ENCODE results near the gene TBX3.
A peak's percentile ranks its signal among the peaks of the same experiment; 100 is the strongest.

The TBX3 gene

DNA sequence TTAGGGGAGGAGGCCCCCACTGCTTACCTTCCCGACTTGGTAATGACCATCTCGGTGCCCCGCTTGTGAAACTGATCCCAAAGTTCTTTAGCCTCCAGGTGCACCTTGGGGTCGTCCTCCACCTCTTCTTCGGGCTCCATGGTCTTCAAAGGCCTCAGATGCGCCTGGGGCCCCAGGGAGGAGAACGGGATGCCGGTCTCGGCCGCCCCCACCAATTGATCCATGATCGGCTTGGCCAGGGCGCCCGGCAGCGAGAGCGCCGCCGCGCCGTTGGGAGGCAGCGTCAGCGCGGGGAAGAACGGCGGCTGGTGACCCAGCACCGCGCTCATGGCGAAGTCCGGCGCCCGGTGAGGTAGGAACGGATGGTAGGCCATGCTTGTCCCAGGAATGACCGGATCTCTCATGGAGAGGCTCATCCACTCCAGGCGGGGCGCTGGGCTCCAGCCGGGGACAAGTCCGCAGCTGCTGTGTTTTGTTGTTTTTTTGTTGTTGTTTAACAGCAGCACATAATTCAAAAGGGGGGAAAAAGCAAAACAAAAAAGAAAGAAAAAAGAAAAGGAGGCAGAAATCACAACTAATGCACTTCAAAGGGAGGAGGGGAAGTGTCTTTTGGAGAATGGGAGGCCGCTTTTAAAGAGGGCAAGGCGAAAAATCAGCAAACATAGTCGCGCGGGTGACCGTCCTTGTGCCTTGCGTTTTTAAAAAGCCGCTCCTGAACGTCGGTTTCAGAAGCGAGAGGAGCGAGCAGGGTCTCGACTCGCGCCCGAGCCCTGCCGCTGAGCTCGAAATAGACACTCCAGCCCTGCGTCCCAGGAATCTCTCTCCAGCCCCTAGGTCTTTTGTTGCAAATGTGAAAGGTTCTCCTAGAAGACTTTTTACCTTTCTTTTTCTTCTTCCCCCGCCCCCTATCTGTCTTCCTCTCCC, 928 bp downstream of the TBX3 start:
- Histone ChIP-seq H2AFZ (ENCODE audit: low read length) (peak overlapping the region; percentile 91), H3K9ac (ENCODE audit: low read depth, low read length, poor library complexity) (no peak overlapping the region), H2BK5ac (ENCODE audit: low read length) (no peak overlapping the region), H3K79me1 (ENCODE audit: low read depth, low read length) (no peaks in the 10 kb centered on the region), H3K4me1 (ENCODE audit: control insufficient read depth in 2 of 2, insufficient read depth in 1 of 2, low read depth in 1 of 2, low read length in 2 of 2) (peaks cover 0 to 14% of the 10 kb centered on the region in 2 donors), H2AK5ac (ENCODE audit: low read depth, low read length) (peak overlapping the region; percentile 37), H3K27ac (replicated peaks; ENCODE audit: low read length) (no peak overlapping the region), H3K9me3 (replicated peaks in 1 of 2; ENCODE audit: control insufficient read depth in 2 of 2, insufficient read depth in 1 of 2, low read depth in 1 of 2, low read length in 2 of 2) (no peaks in the 10 kb centered on the region), H2BK120ac (ENCODE audit: low read depth, low read length) (no peak overlapping the region), H3K36me3 (replicated peaks in 1 of 2; ENCODE audit: control insufficient read depth in 2 of 2, insufficient read depth in 2 of 2, low read length in 2 of 2) (no peaks in the 10 kb centered on the region), H4K8ac (ENCODE audit: low read depth, low read length) (no peak overlapping the region), H3K4ac (ENCODE audit: low read length) (no peak overlapping the region), H4K91ac (ENCODE audit: low read depth, low read length, poor library complexity) (no peak overlapping the region), H3K4me3 (ENCODE audit: low read length in 2 of 2) (no peak overlapping the region), H2BK15ac (ENCODE audit: low read length) (no peak overlapping the region), H3K23ac (ENCODE audit: low read depth, low read length, poor library complexity) (peak overlapping the region; percentile 56), H3K14ac (ENCODE audit: low read length) (no peak overlapping the region), H2BK12ac (ENCODE audit: low read length) (no peak overlapping the region), H3K27me3 (ENCODE audit: control insufficient read depth in 3 of 3, insufficient read depth in 3 of 3, low read depth in 1 of 3, low read length in 3 of 3) (peaks cover 53 to 100% (median 93%) of the 10 kb centered on the region in 3 experiments), H3K4me2 (ENCODE audit: insufficient read depth, low read length, poor library complexity, severe bottlenecking) (no peak overlapping the region), H3K18ac (ENCODE audit: low read length) (peak overlapping the region; percentile 73)
- no peak for DNase-seq (ENCODE audit: low spot score)
- no CpG with 5 or more reads among the region's 56 CpGs for WGBS, 2 donors (ENCODE audit: extremely low coverage in 2 of 2, insufficient read length in 2 of 2, insufficient replicate concordance in 1 of 2)

DNA sequence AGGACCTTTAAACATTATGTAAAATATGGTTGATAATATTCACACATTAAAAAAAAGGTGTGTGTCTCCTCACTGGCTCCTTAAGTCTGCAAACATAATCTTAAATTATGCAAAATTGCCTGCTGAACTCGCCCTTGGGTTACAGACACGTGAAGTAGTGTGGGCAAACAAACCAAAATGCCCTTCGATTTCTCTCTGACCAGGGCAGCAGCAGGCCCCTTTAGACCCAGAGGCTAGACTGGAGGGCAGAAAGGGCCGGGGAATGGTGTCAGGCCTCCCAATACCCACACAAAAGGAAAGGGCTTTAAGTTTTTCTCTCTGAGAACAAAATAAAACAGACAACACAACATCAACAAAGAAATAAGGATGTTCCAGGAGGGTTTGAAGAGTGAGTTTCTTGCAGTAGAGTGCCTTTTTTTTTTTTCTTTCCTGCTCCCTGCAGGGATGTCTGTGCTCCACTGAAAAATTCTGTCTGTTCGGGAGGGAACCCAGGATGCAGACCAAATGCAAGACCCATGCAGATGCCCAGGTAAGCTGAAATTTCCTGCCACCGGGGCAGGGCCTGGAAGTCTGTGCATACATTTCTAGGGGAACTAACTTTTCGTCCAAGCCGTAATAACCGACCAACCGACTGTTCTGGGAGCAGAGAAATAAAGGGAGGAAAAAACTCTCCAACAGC, 1.7 kb downstream of the TBX3 start:
- H3K4me1 ChIP-seq (ENCODE audit: control insufficient read depth in 2 of 2, insufficient read depth in 1 of 2, low read depth in 1 of 2, low read length in 2 of 2): peaks cover 0 to 14% of the 10 kb centered on the region in 2 donors
- H3K79me1 ChIP-seq (ENCODE audit: low read depth, low read length): no peaks in the 10 kb centered on the region
- H3K4me3 ChIP-seq (ENCODE audit: low read length in 2 of 2): no peak overlapping the region
- no peak overlapping the region for H3K18ac ChIP-seq (ENCODE audit: low read length)
- no peak overlapping the region for H3K14ac ChIP-seq (ENCODE audit: low read length)
- H2BK120ac ChIP-seq (ENCODE audit: low read depth, low read length): no peak overlapping the region
- H4K91ac ChIP-seq (ENCODE audit: low read depth, low read length, poor library complexity): no peak overlapping the region
- WGBS, 2 donors (ENCODE audit: extremely low coverage in 2 of 2, insufficient read length in 2 of 2, insufficient replicate concordance in 1 of 2): no CpG with 5 or more reads among the region's 10 CpGs
- no peak overlapping the region for H3K9ac ChIP-seq (ENCODE audit: low read depth, low read length, poor library complexity)
- H3K4me2 ChIP-seq (ENCODE audit: insufficient read depth, low read length, poor library complexity, severe bottlenecking): no peak overlapping the region
- H3K27me3 ChIP-seq (ENCODE audit: control insufficient read depth in 3 of 3, insufficient read depth in 3 of 3, low read depth in 1 of 3, low read length in 3 of 3): peaks cover 48 to 100% (median 93%) of the 10 kb centered on the region in 3 experiments
- no peak for DNase-seq (ENCODE audit: low spot score)
- no peaks in the 10 kb centered on the region for H3K9me3 ChIP-seq (replicated peaks in 1 of 2; ENCODE audit: control insufficient read depth in 2 of 2, insufficient read depth in 1 of 2, low read depth in 1 of 2, low read length in 2 of 2)
- H2BK15ac ChIP-seq (ENCODE audit: low read length): no peak overlapping the region
- no peak overlapping the region for H4K8ac ChIP-seq (ENCODE audit: low read depth, low read length)
- no peak overlapping the region for H2AFZ ChIP-seq (ENCODE audit: low read length)
- H3K27ac ChIP-seq (replicated peaks; ENCODE audit: low read length): no peak overlapping the region
- no peak overlapping the region for H2BK5ac ChIP-seq (ENCODE audit: low read length)
- H2AK5ac ChIP-seq (ENCODE audit: low read depth, low read length): no peak overlapping the region
- peak overlapping the region; percentile 56 for H3K23ac ChIP-seq (ENCODE audit: low read depth, low read length, poor library complexity)
- no peak overlapping the region for H3K4ac ChIP-seq (ENCODE audit: low read length)
- no peaks in the 10 kb centered on the region for H3K36me3 ChIP-seq (replicated peaks in 1 of 2; ENCODE audit: control insufficient read depth in 2 of 2, insufficient read depth in 2 of 2, low read length in 2 of 2)
- H2BK12ac ChIP-seq (ENCODE audit: low read length): no peak overlapping the region

DNA sequence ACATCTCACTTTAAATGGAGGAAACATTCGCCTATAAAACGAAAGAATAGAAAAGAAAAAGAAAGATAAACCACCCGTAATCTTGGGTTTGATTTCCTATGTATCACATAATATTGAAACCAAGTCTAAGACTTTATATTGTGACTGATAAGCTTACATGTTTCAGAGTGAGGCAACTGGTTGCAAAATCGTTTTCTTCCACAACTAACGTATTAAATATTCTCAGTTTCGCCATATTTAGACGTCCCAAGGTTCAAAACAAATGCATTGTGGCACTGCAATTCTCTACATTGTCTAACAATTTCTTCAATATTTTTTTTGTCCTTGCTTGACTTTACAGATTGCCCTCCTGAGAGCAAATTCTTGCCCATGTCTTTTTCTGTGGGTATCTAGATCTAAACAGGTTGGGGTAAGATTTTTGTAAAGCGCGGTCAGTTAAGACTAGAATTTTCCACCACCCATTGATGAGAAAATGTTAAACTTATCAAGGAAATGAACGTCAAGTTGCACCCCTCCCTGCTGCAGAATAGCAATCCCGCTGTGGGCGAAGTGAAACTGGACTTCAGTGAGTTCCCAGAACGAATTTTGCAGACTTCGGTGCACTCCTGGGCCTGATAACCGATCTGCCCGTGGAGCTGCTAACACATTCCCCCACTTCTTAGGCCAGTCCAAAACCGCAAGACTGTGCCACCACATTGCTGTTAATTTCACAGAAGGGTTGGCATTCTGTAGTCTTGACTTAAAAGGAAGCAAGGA, 2.7 kb downstream of the TBX3 start:
- no peak for DNase-seq (ENCODE audit: low spot score)
- no CpG with 5 or more reads among the region's 17 CpGs for WGBS, 2 donors (ENCODE audit: extremely low coverage in 2 of 2, insufficient read length in 2 of 2, insufficient replicate concordance in 1 of 2)
- Histone ChIP-seq H2AFZ (ENCODE audit: low read length) (no peak overlapping the region), H3K79me1 (ENCODE audit: low read depth, low read length) (no peaks in the 10 kb centered on the region), H4K8ac (ENCODE audit: low read depth, low read length) (no peak overlapping the region), H3K14ac (ENCODE audit: low read length) (no peak overlapping the region), H3K23ac (ENCODE audit: low read depth, low read length, poor library complexity) (no peak overlapping the region), H3K27ac (replicated peaks; ENCODE audit: low read length) (no peak overlapping the region), H3K4ac (ENCODE audit: low read length) (no peak overlapping the region), H3K36me3 (replicated peaks in 1 of 2; ENCODE audit: control insufficient read depth in 2 of 2, insufficient read depth in 2 of 2, low read length in 2 of 2) (no peaks in the 10 kb centered on the region), H3K4me3 (ENCODE audit: low read length in 2 of 2) (no peak overlapping the region), H2BK5ac (ENCODE audit: low read length) (no peak overlapping the region), H2AK5ac (ENCODE audit: low read depth, low read length) (no peak overlapping the region), H2BK15ac (ENCODE audit: low read length) (no peak overlapping the region), H4K91ac (ENCODE audit: low read depth, low read length, poor library complexity) (no peak overlapping the region), H2BK120ac (ENCODE audit: low read depth, low read length) (no peak overlapping the region), H3K18ac (ENCODE audit: low read length) (no peak overlapping the region), H3K4me2 (ENCODE audit: insufficient read depth, low read length, poor library complexity, severe bottlenecking) (no peak overlapping the region), H2BK12ac (ENCODE audit: low read length) (no peak overlapping the region), H3K9me3 (replicated peaks in 1 of 2; ENCODE audit: control insufficient read depth in 2 of 2, insufficient read depth in 1 of 2, low read depth in 1 of 2, low read length in 2 of 2) (no peaks in the 10 kb centered on the region), H3K4me1 (ENCODE audit: control insufficient read depth in 2 of 2, insufficient read depth in 1 of 2, low read depth in 1 of 2, low read length in 2 of 2) (peaks cover 0 to 12% of the 10 kb centered on the region in 2 donors), H3K27me3 (ENCODE audit: control insufficient read depth in 3 of 3, insufficient read depth in 3 of 3, low read depth in 1 of 3, low read length in 3 of 3) (peaks cover 40 to 100% (median 92%) of the 10 kb centered on the region in 3 experiments), H3K9ac (ENCODE audit: low read depth, low read length, poor library complexity) (no peak overlapping the region)

All from neuronal stem cell (in vitro differentiated cells).